Right lobe of liver (tissue), 6 donors: Measurements from ENCODE around the gene TGFB1. TPM values are rescaled to one million over a fixed set of nuclear protein-coding genes. Genes with fewer than 3 reads are reported as not detected.

Source experiments
- ATAC-seq, 4 donors: fragments of 200-7000 bp; cut with Tn5 transposase; one replicate each; pipeline ENCODE4 v1.9.1; 2020; ENCODE audit warnings: mild to moderate bottlenecking in 4 of 4, moderate library complexity in 4 of 4
- DNase-seq, 3 donors: peaks; one replicate each; pipeline ENCODE4 v3.0.0-alpha.2; 2020
- H3K27ac ChIP-seq, 3 donors: fragments of 200-600 bp; one replicate each; pipeline ENCODE4 v1.8.0; 2022
- H3K27me3 ChIP-seq, 2 donors: fragments of 200-600 bp; one replicate each; pipeline ENCODE4 v1.8.0; 2022
- H3K36me3 ChIP-seq, 4 donors: fragments of 200-600 bp; sonication (generic) in 1 of 4; one replicate each; pipeline versions ENCODE4 v1.5.1 to v1.8.0; 2017 to 2022; ENCODE audit warnings: control low read depth in 1 of 4
- H3K4me1 ChIP-seq, 4 donors: fragments of 200-600 bp; sonication (generic) in 1 of 4; one replicate each; pipeline versions ENCODE4 v1.5.1 to v1.8.0; 2017 to 2022; ENCODE audit warnings: control low read depth in 1 of 4
- H3K4me3 ChIP-seq, 3 donors: fragments of 200-600 bp; one replicate each; pipeline ENCODE4 v1.8.0; 2022
- H3K9me3 ChIP-seq, 4 donors: fragments of 200-600 bp; sonication (generic) in 1 of 4; one replicate each; pipeline versions ENCODE4 v1.5.1 to v1.8.0; 2017 to 2022; ENCODE audit warnings: control low read depth in 1 of 4
- POLR2A ChIP-seq: fragments of 450-650 bp; IDR thresholded peaks from one replicate; pipeline ENCODE4 v1.6.1; 2017; ENCODE audit warnings: antibody characterized with exemption, mild to moderate bottlenecking
- WGBS: methylation state at CpG from one replicate; pipeline ENCODE4 v1.1.6; 2018; ENCODE audit warnings: low coverage, low lambda C conversion rate; ENCODE audit not compliant: insufficient coverage; ENCODE audit errors: missing lambda C conversion rate; 5-methylcytosine and 5-hydroxymethylcytosine counted together
- intact Hi-C, 2 donors: fragments of 100-400 bp; cut with DNase I; formaldehyde crosslinking; loops; one replicate each; pipeline versions ENCODE4 v1.11.2 to v1.14.1; 2022
- total RNA-seq, 6 experiments: library from RNA; depleted of rRNA in 2 of 6; stranded (reverse); fragments of >200 nt in 2 of 6; fragmentation: NEBNext Ultra II Directional in 3 of 6; extraction: Animal tissue kit (Norgen Biotek cat#: 25700) in 3 of 6; gene quantifications; one replicate each; pipeline versions ENCODE4 v1.1.0 to v1.2.4, GENCODE V29; 2016 to 2023
- TF ChIP-seq, protein P1 (sequence below), 4 donors: fragments of 200-600 bp in 3 of 4; fragments of 450-650 bp in 1 of 4; IDR thresholded peaks; one replicate each; pipeline versions ENCODE4 v1.5.1 to v1.8.0; 2016 to 2022; ENCODE audit warnings: antibody characterized with exemption in 4 of 4, mild to moderate bottlenecking in 2 of 4
- donor health status: DM: no; HTN: yes; CAD: no.
- donor health status: DM: no; HTN: no; CAD: no.
- donor health status: DM: no; HTN: no; CAD: no.
- donor health status: DM: no; HTN: yes; CAD: no.
- donor health status: DM: no; HTN: yes; CAD: no.

TGFB1 gene
- total RNA-seq, 6 experiments from 2014 or later, result 4.9 to 19.1 (median 8.5) TPM

DNA sequence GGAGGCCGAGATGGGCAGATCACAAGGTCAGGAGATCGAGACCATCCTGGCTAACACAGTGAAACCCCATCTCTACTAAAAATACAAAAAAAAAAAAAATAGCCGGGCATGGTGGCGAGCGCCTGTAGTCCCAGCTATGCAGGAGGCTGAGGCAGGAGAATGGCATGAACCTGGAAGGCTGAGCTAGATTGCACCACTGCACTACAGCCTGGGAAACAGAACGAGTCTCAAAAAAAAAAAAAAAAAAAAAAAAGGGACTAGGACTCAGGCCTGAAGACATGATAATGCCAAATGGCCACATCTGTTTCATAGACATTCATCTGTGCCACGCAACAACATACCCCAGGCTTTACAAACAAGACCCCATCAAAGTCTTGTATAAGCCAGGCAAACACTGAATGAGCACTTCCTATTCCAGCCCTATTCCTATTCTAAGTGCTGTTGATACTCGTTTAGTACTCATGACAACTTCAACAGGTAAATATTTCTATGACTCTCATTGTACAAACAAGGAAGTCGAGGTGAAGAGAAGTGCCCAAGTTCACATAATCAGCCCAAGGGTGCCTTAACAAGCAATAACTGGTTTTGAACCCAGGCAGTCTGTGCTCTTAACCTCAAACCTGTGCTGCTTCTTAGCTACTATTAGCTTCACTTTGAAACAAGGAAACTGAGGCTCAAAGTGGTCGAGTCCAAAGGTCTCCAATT is 8.6 kb upstream of the TGFB1 start:
- Histone ChIP-seq H3K36me3 (no peaks in the 10 kb centered on the region), H3K27me3 (no peaks in the 10 kb centered on the region), H3K9me3 (no peaks in the 10 kb centered on the region), H3K4me3 (no peak overlapping the region), H3K27ac (no peak overlapping the region), H3K4me1 (peaks cover 0 to 4% (median 0%) of the 10 kb centered on the region in 4 donors)
- intact Hi-C loops, result no loop called here
- 81% methylated on average over 6 of the region's 10 CpGs for WGBS
- DNase-seq, result no peak
- no peak for ATAC-seq
- no peak for TF ChIP-seq POLR2A
- TF ChIP-seq, protein P1, sequence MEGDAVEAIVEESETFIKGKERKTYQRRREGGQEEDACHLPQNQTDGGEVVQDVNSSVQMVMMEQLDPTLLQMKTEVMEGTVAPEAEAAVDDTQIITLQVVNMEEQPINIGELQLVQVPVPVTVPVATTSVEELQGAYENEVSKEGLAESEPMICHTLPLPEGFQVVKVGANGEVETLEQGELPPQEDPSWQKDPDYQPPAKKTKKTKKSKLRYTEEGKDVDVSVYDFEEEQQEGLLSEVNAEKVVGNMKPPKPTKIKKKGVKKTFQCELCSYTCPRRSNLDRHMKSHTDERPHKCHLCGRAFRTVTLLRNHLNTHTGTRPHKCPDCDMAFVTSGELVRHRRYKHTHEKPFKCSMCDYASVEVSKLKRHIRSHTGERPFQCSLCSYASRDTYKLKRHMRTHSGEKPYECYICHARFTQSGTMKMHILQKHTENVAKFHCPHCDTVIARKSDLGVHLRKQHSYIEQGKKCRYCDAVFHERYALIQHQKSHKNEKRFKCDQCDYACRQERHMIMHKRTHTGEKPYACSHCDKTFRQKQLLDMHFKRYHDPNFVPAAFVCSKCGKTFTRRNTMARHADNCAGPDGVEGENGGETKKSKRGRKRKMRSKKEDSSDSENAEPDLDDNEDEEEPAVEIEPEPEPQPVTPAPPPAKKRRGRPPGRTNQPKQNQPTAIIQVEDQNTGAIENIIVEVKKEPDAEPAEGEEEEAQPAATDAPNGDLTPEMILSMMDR (IDR thresholded peaks at IDR 0.05), result no peak

DNA sequence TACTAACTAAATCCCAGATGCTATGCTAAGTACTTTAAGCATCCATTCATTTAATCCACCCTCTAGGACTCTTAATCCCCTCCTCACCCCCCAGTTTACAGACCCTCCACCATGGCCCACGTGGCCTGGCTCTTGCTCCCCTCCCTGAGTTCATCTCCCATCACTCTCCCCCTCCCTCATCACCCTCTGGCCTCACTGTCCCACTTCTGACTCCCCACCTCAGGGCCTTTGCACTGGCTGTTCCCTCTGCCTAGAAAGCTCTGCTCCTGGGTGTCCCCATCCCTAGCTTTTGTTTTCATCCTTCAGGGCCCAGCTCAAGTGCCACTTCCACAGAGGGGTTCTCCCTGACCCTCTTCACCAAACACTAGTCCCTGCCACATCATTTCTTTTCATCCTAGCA is 6.0 kb upstream of the TGFB1 start:
- intact Hi-C loops, result no loop called here
- TF ChIP-seq, protein P1 (IDR thresholded peaks at IDR 0.05), result no peak
- TF ChIP-seq POLR2A, result no peak
- 100% methylated on average over 1 of the region's 1 CpG for WGBS
- H3K27ac ChIP-seq, result no peak overlapping the region
- no peak for ATAC-seq
- DNase-seq, result no peak
- H3K27me3 ChIP-seq, result no peaks in the 10 kb centered on the region
- H3K9me3 ChIP-seq, result no peaks in the 10 kb centered on the region
- peaks cover 0 to 4% (median 0%) of the 10 kb centered on the region in 4 donors for H3K4me1 ChIP-seq
- no peaks in the 10 kb centered on the region for H3K36me3 ChIP-seq
- H3K4me3 ChIP-seq, result no peak overlapping the region

DNA sequence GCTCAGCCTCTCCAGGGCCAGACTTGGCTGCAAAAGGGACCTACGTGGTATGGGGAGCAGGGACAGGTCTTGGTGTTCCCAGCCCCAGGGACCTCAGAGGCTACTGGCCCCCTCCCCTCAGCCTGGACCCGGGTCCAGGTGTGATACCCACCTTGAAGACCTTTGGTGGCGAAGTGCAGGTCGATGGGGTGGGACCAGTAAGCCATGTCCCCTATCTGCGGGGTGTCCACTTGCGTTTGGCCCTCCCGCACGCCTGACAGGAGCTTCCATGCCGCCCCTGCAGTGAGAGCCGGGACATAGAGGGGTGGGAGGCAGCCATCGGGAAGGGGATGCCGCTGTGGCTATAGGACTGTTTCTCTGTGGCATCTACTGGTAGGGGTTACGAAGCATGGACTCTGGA is 4.0 kb upstream of the TGFB1 start:
- no peak for ATAC-seq
- no peak for DNase-seq
- Histone ChIP-seq H3K27ac (no peak overlapping the region), H3K4me3 (no peak overlapping the region), H3K4me1 (peaks cover 0 to 15% (median 0%) of the 10 kb centered on the region in 4 donors), H3K9me3 (no peaks in the 10 kb centered on the region), H3K36me3 (no peaks in the 10 kb centered on the region), H3K27me3 (no peaks in the 10 kb centered on the region)
- intact Hi-C loops, result no loop called here
- TF ChIP-seq, protein P1 (IDR thresholded peaks at IDR 0.05), result no peak
- TF ChIP-seq POLR2A, result no peak
- WGBS, result 96% methylated on average over 4 of the region's 13 CpGs

DNA sequence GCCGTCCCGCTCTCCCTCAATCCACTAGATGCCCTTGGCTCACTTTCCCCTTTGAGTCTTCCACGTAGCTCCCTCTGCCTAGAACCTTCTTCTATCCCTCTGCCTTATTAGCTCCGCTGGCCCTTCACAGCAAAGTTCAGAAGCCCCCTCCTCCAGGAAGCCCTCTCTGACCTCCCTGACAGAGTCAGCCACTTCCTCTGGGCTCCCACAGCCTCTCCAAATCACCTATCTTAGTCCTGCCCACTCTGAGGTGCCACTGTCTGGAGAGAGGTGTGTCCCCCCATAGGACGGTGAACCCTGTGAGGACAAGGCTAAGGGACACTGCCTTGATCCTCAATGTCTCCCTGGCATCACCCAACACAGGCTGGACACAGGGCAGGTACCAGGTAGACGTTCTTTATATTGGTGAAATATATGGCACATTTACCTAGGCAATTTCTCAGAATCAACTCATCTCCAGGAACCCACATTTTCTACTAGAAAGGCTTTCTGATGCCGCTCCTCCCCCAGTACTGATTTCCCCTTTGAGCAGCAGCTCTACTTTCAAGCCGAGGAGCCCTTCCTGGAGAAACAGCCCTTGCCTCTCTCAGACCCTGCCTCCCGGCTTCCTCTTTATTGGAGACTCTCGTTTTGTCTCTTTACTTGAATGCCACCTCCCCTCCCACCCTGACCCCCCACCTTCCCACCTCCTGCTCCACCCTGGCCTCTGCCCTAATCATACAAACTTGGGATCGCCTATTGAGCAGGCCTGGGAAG is 3.4 kb upstream of the TGFB1 start:
- no peaks in the 10 kb centered on the region for H3K36me3 ChIP-seq
- no peak for TF ChIP-seq POLR2A
- TF ChIP-seq, protein P1 (IDR thresholded peaks at IDR 0.05), result no peak
- intact Hi-C loops, result no loop called here
- ATAC-seq (no peak), DNase-seq (no peak)
- no peaks in the 10 kb centered on the region for H3K27me3 ChIP-seq
- no peak overlapping the region for H3K27ac ChIP-seq
- peaks cover 0 to 18% (median 0%) of the 10 kb centered on the region in 4 donors for H3K4me1 ChIP-seq
- no peak overlapping the region for H3K4me3 ChIP-seq
- WGBS, result 64% methylated on average over 5 of the region's 11 CpGs
- no peaks in the 10 kb centered on the region for H3K9me3 ChIP-seq
